Heart right ventricle (tissue), 16 donors: ENCODE measurements around the gene NMT1. TPM values are rescaled to one million over a fixed set of nuclear protein-coding genes. Genes with fewer than 3 reads are reported as not detected.

Experiments used
- ATAC-seq, 8 donors: fragments of 200-7000 bp; cut with Tn5 transposase; one replicate each; pipeline ENCODE4 v1.9.1; 2020; ENCODE audit warnings: mild to moderate bottlenecking in 8 of 8, moderate library complexity in 8 of 8, moderate number of reproducible peaks in 1 of 8
- DNase-seq, 2 donors: peaks; one replicate each; pipeline ENCODE4 v3.0.0-alpha.2; 2020
- H3K27ac ChIP-seq, 10 donors: fragments of 200-600 bp; sonication (generic) in 2 of 10; one replicate each; pipeline versions ENCODE4 v1.5.0 to v1.8.0; 2020 to 2022; ENCODE audit warnings: mild to moderate bottlenecking in 3 of 10
- H3K27me3 ChIP-seq, 7 donors: fragments of 200-600 bp; one replicate each; pipeline ENCODE4 v1.8.0; 2021 to 2022; ENCODE audit warnings: mild to moderate bottlenecking in 2 of 7
- H3K36me3 ChIP-seq, 9 donors: fragments of 200-600 bp; sonication (generic) in 1 of 9; one replicate each; pipeline versions ENCODE4 v1.5.0 to v1.8.0; 2020 to 2022; ENCODE audit warnings: mild to moderate bottlenecking in 2 of 9
- H3K4me1 ChIP-seq, 9 donors: fragments of 200-600 bp; sonication (generic) in 1 of 9; one replicate each; pipeline versions ENCODE4 v1.5.0 to v1.8.0; 2020 to 2022; ENCODE audit warnings: mild to moderate bottlenecking in 4 of 9
- H3K4me3 ChIP-seq, 10 donors: fragments of 200-600 bp; sonication (generic) in 2 of 10; one replicate each; pipeline versions ENCODE4 v1.5.0 to v1.8.0; 2020 to 2022; ENCODE audit warnings: mild to moderate bottlenecking in 7 of 10, moderate library complexity in 2 of 10
- H3K9me3 ChIP-seq, 11 donors: fragments of 200-600 bp in 10 of 11; sonication (generic) in 2 of 11; one replicate each; pipeline versions ENCODE4 v1.5.0 to v1.8.0; 2013 to 2022; ENCODE audit warnings: mild to moderate bottlenecking in 2 of 11, control low read depth in 1 of 11, moderate library complexity in 1 of 11
- WGBS, 2 donors: extraction: QIAGEN DNeasy Blood & Tissue Kit; methylation state at CpG; one replicate each; pipeline ENCODE4 v1.1.7; 2013; ENCODE audit warnings: inconsistent platforms in 1 of 2; 5-methylcytosine and 5-hydroxymethylcytosine counted together
- intact Hi-C, 10 donors: fragments of 100-400 bp; cut with DNase I; formaldehyde crosslinking; loops; one replicate each; pipeline versions ENCODE4 v1.11.1 to v1.14.2; 2022
- polyA plus RNA-seq, 2 donors: library from polyadenylated mRNA; stranded (reverse); fragments of 200-250 nt; gene quantifications; one replicate each; pipeline ENCODE4 v1.2.3, GENCODE V29; 2013
- total RNA-seq, 10 donors: library from RNA; stranded (reverse); fragmentation: NEBNext Ultra II Directional in 3 of 10; extraction: Animal tissue kit (Norgen Biotek cat#: 25700) in 3 of 10; gene quantifications; one replicate each; pipeline versions ENCODE4 v1.2.1 to v1.2.4, GENCODE V29; 2021 to 2023
- TF ChIP-seq, protein P1 (sequence below), 9 donors: fragments of 200-600 bp; sonication (generic) in 2 of 9; IDR thresholded peaks; one replicate each; pipeline versions ENCODE4 v1.5.0 to v1.8.0; 2021 to 2022; ENCODE audit warnings: antibody characterized with exemption in 9 of 9, mild to moderate bottlenecking in 5 of 9, moderate library complexity in 1 of 9
- donor health status: Arrhythmogenic right ventricular cardiomyopathy.
- donor health status: ischemic (EF 13 %, LVEDD 7.1; RV severe dilation, severe dysfunction).
- donor health status: healthy with polysubstance abuse.
- donor health status: DM: no; HTN: yes; CAD: no.
- donor health status: DM: no; HTN: no; CAD: no.
- donor health status: ischemic (EF 25% LVEDD 6.9; RV normal size, moderate dysfunction).
- donor health status: ischemic (EF 25% LVEDD 5.7; RV mildly dilated, moderate dysfunction).
- donor health status: healthy.
- donor health status: DM: yes; HTN: yes; CAD: no.
- donor health status: Ischemic cardiomyopathy.
- donor health status: ischemic (EF 35%, LVEDD 5.7; RV mildly dilated, moderate dysfunction).
- donor health status: nonischemic (EF 11% LVEDD 7.7; RV severe dilation, severe dysfunction).
- donor health status: DM: yes; HTN: yes; CAD: no.
- donor health status: PGD.
- donor health status: ischemic (EF 29% LVEDD 5.4; RV normal size, mild dysfunction).
- donor health status: nonischemic (EF 23%, LVEDD 6.1; RV moderate dilation, normal function).

The NMT1 gene
- total and polyA plus RNA-seq, 12 donors = 40.9 to 110 (median 72.6) TPM

DNA sequence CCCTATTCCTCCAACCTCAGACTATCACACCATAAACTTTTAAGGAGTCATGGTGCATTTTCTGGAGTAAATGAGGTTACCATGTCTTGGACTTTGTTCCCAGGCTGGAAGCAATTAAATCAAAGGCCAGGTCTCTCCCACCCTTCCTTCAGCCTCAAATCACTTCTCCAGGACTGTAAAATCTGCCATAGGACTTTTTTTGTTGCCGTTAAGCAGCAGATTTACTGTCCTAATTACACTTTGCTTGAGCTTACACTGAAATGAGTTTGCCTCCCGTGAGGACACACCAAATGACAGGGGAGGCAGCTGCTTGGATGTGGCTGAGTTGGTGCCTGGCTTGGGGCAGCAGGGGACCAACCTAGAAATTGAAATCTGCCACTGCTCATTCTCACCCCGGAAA is 24.4 kb upstream of the NMT1 start:
- DNase-seq = no peak
- TF ChIP-seq, protein P1, sequence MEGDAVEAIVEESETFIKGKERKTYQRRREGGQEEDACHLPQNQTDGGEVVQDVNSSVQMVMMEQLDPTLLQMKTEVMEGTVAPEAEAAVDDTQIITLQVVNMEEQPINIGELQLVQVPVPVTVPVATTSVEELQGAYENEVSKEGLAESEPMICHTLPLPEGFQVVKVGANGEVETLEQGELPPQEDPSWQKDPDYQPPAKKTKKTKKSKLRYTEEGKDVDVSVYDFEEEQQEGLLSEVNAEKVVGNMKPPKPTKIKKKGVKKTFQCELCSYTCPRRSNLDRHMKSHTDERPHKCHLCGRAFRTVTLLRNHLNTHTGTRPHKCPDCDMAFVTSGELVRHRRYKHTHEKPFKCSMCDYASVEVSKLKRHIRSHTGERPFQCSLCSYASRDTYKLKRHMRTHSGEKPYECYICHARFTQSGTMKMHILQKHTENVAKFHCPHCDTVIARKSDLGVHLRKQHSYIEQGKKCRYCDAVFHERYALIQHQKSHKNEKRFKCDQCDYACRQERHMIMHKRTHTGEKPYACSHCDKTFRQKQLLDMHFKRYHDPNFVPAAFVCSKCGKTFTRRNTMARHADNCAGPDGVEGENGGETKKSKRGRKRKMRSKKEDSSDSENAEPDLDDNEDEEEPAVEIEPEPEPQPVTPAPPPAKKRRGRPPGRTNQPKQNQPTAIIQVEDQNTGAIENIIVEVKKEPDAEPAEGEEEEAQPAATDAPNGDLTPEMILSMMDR (IDR thresholded peaks at IDR 0.05) = no peak
- intact Hi-C loops = no loop called here

DNA sequence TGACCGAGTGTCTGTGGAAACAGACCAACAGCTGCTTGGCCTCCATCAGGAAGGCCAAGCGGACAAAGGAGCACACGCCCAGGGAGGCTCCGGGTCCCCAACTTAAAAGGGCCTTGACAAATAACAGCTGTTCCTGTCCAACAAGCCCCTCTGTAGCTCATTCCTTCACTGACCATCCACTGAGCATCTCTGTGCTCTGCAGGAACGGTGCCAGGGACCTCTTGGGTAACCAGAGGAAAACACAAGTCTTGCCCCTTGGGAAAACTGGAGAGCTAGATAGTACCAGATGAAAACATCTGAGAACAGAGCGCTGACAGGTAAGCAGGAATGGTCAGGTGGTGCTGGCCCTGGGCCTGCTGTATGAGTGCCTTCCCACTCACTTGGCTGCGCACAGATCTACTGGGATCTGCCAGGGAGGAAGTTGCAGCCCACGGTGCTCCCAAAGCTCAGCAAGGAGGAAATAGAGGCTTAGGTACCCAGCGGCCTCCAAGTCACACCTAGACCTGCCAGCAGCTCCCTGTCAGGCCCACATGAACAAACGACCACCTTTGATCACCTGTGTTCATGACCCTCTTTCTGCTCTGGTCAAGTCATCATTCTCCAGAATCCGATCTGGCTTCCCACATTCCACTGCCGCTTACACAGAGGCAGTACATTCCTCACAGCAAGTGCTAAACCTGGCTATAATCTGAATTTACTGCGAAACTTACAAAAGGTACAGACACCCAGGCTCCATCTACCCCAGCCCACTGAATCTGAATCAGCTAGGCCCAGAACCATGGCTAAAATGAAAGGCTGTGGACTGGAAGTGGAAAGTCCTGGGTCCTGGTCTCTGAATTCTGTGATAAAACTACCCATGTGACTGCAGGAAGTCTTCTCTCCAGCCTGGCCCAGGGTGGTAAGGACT is 22.1 kb upstream of the NMT1 start:
- intact Hi-C loops = no loop called here
- Histone ChIP-seq H3K9me3 (no peaks in the 10 kb centered on the region), H3K36me3 (peaks cover 0 to 20% (median 7%) of the 10 kb centered on the region in 9 donors), H3K27ac (peak overlapping the region in 2 of 10 donors; percentile 1 to 14), H3K4me1 (peaks cover 10 to 57% (median 33%) of the 10 kb centered on the region in 9 donors), H3K27me3 (no peaks in the 10 kb centered on the region), H3K4me3 (no peak overlapping the region)
- TF ChIP-seq, protein P1 (IDR thresholded peaks at IDR 0.05) = no peak
- 43 to 47% methylated on average over 13 of the region's 13 CpGs for WGBS, 2 donors
- DNase-seq = no peak
- peak in 4 of 8 donors; percentile 21 to 39 (median 32) for ATAC-seq

More for the DNA sequence above, 24.4 kb upstream of the NMT1 start:
- 61 to 69% methylated on average over 3 of the region's 3 CpGs for WGBS, 2 donors
- Histone ChIP-seq H3K4me1 (peaks cover 10 to 42% (median 20%) of the 10 kb centered on the region in 9 donors), H3K36me3 (peaks cover 0 to 43% (median 14%) of the 10 kb centered on the region in 9 donors), H3K27ac (no peak overlapping the region), H3K27me3 (no peaks in the 10 kb centered on the region), H3K9me3 (no peaks in the 10 kb centered on the region), H3K4me3 (no peak overlapping the region)
- ATAC-seq = no peak

DNA sequence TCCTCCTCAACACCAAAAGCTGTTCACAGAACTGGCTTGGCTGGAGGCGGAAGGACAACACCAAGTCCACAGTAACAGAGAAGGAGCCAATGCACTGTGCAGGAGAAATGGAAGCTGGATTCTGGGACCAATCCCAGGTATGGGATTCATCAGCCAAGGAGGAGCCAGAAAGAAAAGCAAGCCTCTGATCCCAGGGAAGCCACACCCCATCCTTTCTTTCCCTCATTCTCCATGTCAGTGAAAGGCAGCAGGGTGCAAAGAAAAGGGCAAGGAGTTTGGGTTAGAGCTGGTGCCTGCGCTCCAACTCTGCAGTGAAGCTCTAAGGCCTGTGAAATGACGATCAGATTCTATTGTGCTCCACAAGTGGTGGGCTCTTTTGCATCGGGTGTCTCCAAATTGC is 20.7 kb upstream of the NMT1 start:
- H3K4me3 ChIP-seq = no peak overlapping the region
- peaks cover 0 to 5% (median 0%) of the 10 kb centered on the region in 9 donors for H3K36me3 ChIP-seq
- no peaks in the 10 kb centered on the region for H3K9me3 ChIP-seq
- intact Hi-C loops = no loop called here
- TF ChIP-seq, protein P1 (IDR thresholded peaks at IDR 0.05) = no peak
- no peaks in the 10 kb centered on the region for H3K27me3 ChIP-seq
- 79 to 83% methylated on average over 4 of the region's 4 CpGs for WGBS, 2 donors
- ATAC-seq (no peak), DNase-seq (no peak)
- no peak overlapping the region for H3K27ac ChIP-seq
- peaks cover 12 to 67% (median 42%) of the 10 kb centered on the region in 9 donors for H3K4me1 ChIP-seq

DNA sequence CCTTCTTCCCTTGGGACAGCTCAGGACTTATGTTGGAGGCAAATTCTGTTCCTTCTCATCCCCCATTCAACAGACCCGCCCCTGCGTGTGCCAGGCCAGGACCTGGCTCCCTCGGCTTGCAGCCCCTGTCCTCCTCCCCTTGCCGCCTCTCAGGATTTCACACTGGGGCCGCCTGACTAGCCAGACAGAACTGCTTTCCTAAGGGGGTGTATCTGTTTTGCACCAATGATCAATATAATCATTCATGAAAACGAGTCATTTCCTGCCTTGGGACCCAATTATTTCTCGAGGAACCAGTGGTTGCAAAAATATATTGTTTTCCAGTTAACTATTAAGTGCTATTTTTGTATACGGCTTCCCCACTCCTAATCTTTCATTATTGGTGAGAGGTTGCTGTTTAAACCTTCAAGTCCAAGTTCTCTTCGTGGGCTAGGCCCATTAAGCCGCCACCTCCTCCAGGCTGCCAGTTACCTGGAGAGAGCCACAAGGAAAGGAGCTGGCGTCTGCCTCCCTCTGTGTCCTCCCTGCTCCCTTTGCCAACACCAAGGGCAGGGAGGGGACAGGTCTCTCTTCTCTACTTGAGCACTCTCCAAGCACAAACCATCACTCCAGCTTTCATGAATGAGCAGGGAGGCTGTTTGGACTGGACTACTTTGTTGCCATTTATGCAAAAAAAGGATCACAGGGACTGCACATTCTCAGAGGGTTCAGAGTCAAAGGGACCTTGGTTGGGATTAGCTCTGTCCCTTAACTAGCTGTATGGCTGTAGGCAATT is 18.6 kb upstream of the NMT1 start:
- H3K27me3 ChIP-seq = no peaks in the 10 kb centered on the region
- peaks cover 12 to 64% (median 45%) of the 10 kb centered on the region in 9 donors for H3K4me1 ChIP-seq
- H3K36me3 ChIP-seq = peaks cover 0 to 3% (median 0%) of the 10 kb centered on the region in 9 donors
- intact Hi-C loops = no loop called here
- ATAC-seq (no peak), DNase-seq (no peak)
- H3K4me3 ChIP-seq = no peak overlapping the region
- TF ChIP-seq, protein P1 (IDR thresholded peaks at IDR 0.05) = no peak
- H3K9me3 ChIP-seq = no peaks in the 10 kb centered on the region
- WGBS, 2 donors = 81 to 84% methylated on average over 11 of the region's 11 CpGs
- peak overlapping the region in 5 of 10 donors; percentile 6 to 51 (median 48) for H3K27ac ChIP-seq
